Activated naive CD4-positive, alpha-beta T cell treated with anti-CD3 and anti-CD28 coated beads, Interleukin-2, amount 50 U/mL, for 72 hours (primary cell): ENCODE measurements around the gene PTPRH. TPM values are rescaled to one million over a fixed set of nuclear protein-coding genes. Genes with fewer than 3 reads are reported as not detected.
"Not testable (repeated sequence)": the region's sequence is repeated elsewhere in the genome, so short reads cannot be mapped to it uniquely, and the experiment has no call there.

ENCODE experiments used
- ATAC-seq, 2 donors: fragments of 150-1000 bp; cut with Tn5 transposase; 2 replicates each; pipeline ENCODE4 v1.10.0; 2021; ENCODE audit warnings: mild to moderate bottlenecking in 2 of 2, moderate library complexity in 2 of 2
- DNase-seq, 2 donors: peaks; one replicate each; pipeline ENCODE4 v3.0.0; 2021 to 2022; ENCODE audit warnings: low spot score in 2 of 2
- H3K27ac Mint-ChIP-seq, 2 donors: one replicate each; pipeline ENCODE4 v1.8.0; 2022; ENCODE audit warnings: mild to moderate bottlenecking in 2 of 2, mixed read lengths in 2 of 2
- H3K36me3 Mint-ChIP-seq, 2 donors: one replicate each; pipeline ENCODE4 v1.8.0; 2022; ENCODE audit warnings: mixed read lengths in 2 of 2
- H3K9me3 Mint-ChIP-seq, 2 donors: one replicate each; pipeline ENCODE4 v1.8.0; 2022; ENCODE audit warnings: mixed read lengths in 2 of 2
- total RNA-seq, 2 donors: library from RNA; stranded (reverse); gene quantifications; one replicate each; pipeline ENCODE4 v1.2.3, GENCODE V29; 2022

Gene PTPRH
- total RNA-seq, 2 donors from 2014 or later, result 0.19 TPM; not detected in 1

DNA sequence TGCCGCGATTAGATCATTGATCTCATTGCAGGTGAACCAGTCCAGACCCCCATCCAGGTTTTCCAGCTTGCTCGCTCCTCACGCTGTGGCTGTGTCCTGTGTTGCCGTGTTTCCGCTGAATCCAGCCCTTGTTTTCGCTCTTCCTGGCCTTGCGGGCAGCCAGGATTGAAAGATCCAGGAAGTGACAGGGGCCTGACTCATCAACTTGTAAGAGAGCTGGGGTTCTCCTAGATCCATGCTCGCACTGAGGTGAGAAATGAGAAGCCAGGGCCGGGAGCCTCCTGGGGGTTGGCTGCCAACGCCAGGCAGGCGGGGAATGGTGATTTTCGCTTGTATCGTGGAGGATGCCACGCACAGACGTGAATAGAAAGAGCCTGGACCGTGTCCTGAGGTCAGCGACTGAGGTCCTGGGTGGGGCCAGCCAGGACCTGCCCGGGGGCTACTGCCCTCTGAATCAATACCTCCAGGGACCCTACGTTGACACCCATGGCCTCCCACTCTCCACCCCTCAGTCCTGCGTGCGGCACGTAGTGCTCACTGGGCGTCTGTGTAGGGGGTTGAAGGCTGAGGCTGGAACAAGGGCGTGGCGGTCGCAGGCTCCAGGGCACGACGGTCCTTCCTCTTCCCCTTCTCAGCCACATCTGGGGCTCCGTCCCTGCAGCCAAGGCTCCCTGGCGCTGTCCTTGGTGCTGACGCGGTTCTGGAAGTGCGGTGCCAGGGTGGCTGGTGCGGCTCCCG is 7.3 kb upstream of the PTPRH start:
- ATAC-seq, result peak; percentile 81 to 83
- DNase-seq, result peak in 1 of 2 donors; percentile 61
- H3K27ac Mint-ChIP-seq, result peak overlapping the region; percentile 33 to 96
- H3K36me3 Mint-ChIP-seq, result peaks cover 9 to 26% of the 10 kb centered on the region in 2 donors
- peaks cover 7 to 19% of the 10 kb centered on the region in 2 donors for H3K9me3 Mint-ChIP-seq

DNA sequence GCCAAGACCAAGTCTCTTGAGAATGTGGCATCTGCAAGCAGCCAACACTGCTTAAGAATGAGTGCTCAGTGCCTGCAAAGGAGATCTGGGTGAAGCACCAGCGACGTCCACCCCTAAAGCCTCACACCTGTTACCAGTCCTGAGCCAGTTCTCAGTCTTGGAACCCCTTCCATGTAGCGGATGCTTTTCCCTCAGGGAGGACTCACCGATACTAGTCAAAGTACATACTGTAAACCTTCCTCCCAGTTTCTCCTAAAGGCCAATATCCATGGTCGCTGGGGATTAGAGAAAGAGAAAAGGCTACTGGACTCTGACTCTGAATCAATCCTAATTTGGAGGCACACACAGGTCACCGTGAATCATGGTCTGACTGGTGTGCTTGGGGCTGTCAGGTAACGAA is 4.2 kb upstream of the PTPRH start:
- H3K27ac Mint-ChIP-seq, result peak overlapping the region in 1 of 2 donors; percentile 50
- ATAC-seq (no peak), DNase-seq (no peak)
- H3K36me3 Mint-ChIP-seq, result peaks cover 0 to 18% of the 10 kb centered on the region in 2 donors
- peaks cover 4 to 16% of the 10 kb centered on the region in 2 donors for H3K9me3 Mint-ChIP-seq

DNA sequence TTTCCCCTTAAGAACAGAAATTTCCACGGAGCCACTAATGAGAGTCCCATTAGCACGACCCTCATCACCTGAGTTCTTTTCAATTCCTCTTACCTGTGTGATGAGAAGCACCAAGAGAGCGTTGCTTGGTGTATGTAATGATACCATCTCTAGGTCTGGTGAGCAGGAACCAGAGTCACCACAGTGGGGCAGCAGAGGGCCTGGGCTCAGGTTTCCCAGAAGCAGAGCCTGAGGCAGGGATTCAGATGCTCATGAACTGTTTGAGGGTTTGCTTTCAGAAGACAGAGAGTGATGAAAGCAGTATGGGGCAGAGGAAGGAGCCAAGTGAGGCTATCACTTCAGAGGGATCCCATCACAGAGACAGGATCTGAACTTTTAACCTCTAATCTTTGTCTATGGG is 3.1 kb upstream of the PTPRH start:
- no peak overlapping the region for H3K27ac Mint-ChIP-seq
- ATAC-seq (peak; percentile 30 to 79), DNase-seq (peak in 1 of 2 donors; percentile 50)
- peaks cover 4 to 16% of the 10 kb centered on the region in 2 donors for H3K9me3 Mint-ChIP-seq
- H3K36me3 Mint-ChIP-seq, result peaks cover 0 to 18% of the 10 kb centered on the region in 2 donors

DNA sequence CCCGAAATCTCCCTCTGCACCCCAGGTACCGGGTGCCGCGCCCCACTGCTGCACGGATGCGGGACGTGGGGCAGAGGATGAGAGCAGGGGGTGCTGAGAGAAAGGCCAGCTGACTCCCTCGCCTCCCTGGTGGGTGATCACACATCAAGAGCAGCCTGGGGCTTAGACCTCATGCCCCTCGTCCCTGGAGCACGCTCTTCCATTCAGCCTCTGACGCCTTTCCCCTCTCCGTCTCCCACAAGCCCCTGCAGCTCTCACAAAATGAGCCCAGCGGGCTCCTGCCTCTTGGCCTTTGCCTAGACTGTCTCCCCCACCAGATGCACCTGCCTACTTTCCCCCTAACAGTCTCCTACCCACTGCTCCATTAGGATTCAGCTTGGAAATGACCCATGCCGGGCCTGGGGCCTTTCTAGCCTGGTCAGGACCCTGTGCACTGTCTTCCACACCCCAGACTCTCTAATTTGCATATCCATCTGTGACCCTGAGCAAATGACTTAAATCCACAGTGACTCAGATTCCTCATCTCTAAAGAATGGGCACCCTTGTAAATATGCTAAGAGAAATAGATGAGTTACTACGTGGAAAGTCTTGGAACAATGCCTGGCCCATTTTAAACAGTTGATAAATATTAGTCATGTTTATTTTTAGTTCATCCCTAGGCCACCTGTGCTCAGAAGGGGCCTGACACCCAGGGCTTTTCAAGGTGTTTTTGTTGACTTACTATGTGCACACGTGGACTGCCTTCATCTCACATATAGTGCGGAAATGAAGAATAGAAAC is 582 bp upstream of the PTPRH start:
- DNase-seq (no peak), ATAC-seq (no peak)
- peaks cover 4 to 12% of the 10 kb centered on the region in 2 donors for H3K9me3 Mint-ChIP-seq
- peak overlapping the region in 1 of 2 donors; percentile 4 for H3K27ac Mint-ChIP-seq
- peaks cover 0 to 18% of the 10 kb centered on the region in 2 donors for H3K36me3 Mint-ChIP-seq

DNA sequence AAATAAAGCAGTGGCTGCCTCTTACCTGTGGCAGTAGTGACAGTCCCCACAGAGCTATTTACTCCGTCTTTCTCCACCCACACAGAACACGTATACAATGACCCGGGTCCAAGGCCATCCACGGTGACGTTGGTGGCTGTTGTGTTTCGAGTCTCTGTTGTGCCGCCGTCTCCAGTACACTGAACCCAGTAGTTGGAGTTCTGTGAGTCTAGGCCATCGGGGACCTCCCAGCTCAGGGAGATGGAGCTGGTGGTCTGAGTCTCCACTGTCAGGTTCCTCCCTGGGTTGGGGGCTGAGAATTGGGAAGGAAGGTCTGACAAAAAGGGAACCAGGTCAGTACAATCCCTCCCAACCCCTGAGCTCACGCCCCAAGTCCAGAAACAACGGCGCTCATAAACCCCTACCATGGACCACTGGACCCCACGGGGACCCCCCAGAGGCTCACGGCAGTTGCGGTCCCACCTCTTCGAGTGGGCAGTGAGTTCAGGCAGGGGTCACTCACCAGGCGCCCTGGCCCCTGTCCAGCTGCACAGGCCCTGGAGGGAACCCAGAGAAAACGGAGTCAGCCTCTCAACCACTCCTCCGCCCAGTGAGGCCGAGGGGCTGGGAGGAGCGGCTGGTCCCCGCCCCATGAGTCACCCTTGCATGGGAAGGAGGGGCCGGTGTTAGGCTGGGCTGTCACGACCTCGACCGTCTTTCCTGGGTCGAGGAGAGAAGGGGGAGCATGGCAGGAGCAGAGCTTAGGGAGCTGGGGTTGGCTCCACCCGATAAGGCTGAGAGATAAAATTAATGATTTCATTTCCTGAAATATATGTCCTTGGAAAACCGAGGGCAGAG is 2.4 kb downstream of the PTPRH start:
- Mint-ChIP-seq H3K9me3 (no peaks in the 10 kb centered on the region), H3K27ac (no peak overlapping the region), H3K36me3 (no peaks in the 10 kb centered on the region)
- DNase-seq (peak in 1 of 2 donors; percentile 46), ATAC-seq (peak; percentile 53 to 88)

DNA sequence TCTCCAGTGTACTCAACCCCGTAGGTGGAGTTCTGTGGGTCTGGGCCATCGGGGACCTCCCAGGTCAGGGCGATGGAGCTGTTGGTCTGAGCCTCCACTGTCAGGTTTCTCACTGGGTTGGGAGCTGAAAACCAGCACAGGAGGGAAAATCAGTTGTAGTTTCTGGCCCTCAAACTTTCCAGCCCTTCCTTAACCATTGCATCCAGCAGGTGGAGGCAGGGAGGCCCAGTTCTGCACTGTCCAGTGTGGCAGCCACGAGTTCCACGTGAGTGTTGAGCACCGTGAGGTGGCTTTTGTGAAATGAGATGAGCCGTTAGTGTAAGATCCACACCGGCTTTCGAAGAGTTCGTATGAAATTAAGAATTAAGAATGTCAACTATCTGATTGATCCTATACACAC is 7.1 kb downstream of the PTPRH start:
- not testable (repeated sequence) for H3K27ac Mint-ChIP-seq, ATAC-seq, DNase-seq, H3K9me3 Mint-ChIP-seq, H3K36me3 Mint-ChIP-seq

DNA sequence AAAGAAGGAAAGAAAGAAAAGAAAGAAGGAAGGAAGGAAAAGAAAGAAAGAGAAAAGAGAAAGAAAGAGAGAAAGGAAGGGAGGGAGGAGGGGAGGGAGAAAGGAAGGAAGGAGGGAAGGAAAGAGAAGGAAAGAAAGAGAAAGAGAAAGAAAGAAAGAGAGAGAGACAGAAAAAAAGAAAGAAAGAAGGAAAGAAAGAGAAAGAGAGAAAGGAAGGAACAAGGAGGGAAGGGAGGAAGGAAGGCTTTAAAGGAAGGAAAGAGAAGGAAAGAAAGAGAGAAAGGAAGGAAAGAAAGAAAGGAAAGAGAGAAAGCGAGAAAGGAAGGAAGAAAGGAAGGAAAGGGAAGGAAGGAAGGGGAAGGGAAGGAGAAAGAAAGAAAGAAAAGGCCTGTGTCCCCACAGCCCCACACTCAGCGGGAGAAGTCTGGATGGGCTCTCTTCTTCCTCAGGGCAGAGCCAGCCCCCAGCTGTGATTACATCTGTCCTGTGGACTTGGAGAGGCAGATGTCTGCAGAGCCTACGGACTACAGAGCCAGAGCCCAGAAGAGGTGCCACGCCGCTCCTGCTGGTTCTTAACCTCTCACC is 9.6 kb downstream of the PTPRH start:
- DNase-seq (no peak), ATAC-seq (no peak)
- Mint-ChIP-seq H3K36me3 (no peaks in the 10 kb centered on the region), H3K27ac (no peak overlapping the region), H3K9me3 (no peaks in the 10 kb centered on the region)

DNA sequence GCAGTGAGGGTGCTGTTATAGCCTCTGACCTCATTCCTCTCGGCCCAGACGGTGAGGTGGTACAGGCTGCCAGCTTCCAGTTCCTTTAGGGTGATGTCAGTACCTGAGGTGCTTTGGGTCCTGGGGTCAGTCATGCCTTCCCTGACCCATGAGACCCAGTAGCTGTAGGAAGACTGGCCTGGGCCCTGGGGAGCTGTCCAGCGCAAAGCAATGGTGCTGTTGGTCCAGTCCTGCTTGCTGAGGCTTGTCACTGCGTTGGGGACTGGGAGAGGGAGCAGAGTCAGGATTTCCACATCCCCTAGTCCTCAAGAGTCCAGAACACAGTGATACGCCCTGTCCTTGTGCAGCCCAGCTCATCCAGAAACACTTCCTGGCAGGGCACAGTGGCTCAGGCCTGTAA is 10.7 kb downstream of the PTPRH start:
- H3K36me3 Mint-ChIP-seq, result no peaks in the 10 kb centered on the region
- no peak for DNase-seq
- no peak for ATAC-seq
- H3K9me3 Mint-ChIP-seq, result no peaks in the 10 kb centered on the region
- H3K27ac Mint-ChIP-seq, result no peak overlapping the region

DNA sequence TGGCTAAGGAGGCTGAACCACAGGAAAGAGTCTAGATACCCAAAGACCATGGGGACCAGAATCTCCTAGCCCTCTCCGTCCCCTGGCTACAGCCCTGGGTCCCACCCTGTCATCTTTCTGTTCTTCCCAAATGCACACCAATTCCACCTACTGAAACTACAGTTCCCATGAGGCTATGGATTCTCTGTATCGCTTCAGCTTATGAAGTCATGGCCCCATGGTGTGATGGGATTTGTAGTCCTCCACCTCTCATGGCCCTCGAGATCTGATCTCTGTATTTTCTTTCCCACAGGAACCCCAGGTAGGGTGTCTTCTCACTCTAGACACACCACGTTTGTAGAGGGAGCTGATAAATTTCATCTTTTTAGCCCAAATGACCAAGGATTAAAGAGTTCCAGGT is 11.8 kb downstream of the PTPRH start:
- no peak overlapping the region for H3K27ac Mint-ChIP-seq
- DNase-seq, result no peak
- no peaks in the 10 kb centered on the region for H3K36me3 Mint-ChIP-seq
- ATAC-seq, result peak in 1 of 2 donors; percentile 63
- H3K9me3 Mint-ChIP-seq, result no peaks in the 10 kb centered on the region

DNA sequence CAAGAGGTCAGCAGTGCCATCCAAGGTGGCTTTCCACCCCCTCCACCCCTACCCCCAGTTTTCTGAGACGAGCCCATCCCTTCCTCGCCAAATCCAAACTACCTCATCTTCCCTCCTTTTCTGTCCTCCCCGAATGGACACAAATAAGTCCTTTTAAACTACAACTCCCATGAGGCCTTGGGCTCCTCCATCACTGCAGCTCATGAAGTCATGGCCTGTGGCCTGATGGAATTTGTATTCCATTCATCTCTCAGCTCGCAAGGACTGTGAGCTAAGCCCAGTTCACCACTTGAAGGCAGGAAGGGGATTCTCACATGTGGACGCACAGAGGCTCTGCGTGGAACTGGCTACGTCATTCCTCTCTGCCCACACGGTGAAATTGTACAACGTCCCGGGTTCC is 12.5 kb downstream of the PTPRH start:
- Mint-ChIP-seq H3K9me3 (no peaks in the 10 kb centered on the region), H3K27ac (no peak overlapping the region), H3K36me3 (no peaks in the 10 kb centered on the region)
- no peak for DNase-seq
- ATAC-seq, result no peak

DNA sequence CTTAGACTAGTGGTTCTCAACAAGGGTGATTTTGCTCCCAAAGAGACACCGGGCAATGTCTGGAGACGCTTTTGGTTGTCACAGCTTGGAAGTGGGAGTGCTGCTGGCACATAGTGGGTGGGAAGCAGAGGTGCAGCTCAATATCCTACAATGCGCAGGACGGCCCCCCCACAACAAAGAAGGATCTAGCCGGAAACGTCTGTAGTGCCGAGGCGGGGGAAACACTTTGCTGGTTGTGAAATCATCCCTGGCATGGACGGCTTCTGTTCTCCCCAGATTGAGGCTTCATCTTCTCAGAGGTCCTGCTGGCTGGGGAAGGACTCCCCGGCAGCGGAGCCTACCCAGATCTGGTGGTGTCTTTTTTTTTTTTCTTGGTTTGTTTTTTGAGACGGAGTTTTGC is 15.8 kb downstream of the PTPRH start:
- no peak overlapping the region for H3K27ac Mint-ChIP-seq
- DNase-seq (no peak), ATAC-seq (no peak)
- no peaks in the 10 kb centered on the region for H3K9me3 Mint-ChIP-seq
- H3K36me3 Mint-ChIP-seq, result no peaks in the 10 kb centered on the region

DNA sequence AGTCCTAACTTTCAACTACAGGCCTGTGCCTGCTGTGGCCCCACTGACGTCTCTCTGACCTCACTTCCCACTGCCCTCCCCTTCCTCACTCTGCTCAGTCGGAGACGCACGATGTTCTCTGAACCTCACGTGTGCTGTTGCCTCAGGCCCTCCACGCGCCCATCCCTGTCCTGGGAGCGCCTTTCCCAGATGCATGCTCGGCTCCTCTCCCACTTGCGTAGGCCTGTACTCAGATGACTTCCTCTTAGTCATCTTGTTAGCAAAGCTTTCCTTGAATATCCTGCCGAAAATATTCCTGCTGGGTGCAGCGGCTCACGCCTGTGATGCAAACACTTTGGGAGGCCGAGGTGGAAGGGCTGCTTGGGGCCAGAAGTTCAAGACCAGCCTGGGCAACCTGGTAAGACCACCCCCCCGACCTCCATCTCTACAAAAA is 19.9 kb downstream of the PTPRH start:
- Mint-ChIP-seq H3K9me3 (no peaks in the 10 kb centered on the region), H3K27ac (peak overlapping the region; percentile 45 to 88), H3K36me3 (no peaks in the 10 kb centered on the region)
- ATAC-seq (no peak), DNase-seq (no peak)

DNA sequence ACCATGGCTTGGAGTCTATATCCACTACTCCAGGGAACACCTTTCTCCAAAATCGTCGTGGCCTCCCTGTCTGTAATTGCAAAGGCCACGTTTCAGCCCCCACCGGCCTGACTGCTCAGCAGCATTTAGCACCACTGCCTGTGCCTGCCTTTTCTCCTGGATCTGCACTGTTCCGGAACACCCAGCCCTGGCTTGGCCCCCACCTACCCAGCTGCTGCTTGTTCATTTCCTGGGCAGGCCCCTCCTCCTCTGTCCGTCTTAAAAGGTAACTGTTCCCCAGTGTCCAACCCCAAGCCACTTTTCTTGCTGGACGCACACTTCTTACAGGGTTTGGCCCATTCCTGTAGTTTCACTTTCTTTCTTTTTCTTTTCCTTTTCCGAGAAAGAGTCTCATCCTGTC is 20.7 kb downstream of the PTPRH start:
- Mint-ChIP-seq H3K27ac (peak overlapping the region in 1 of 2 donors; percentile 45), H3K9me3 (no peaks in the 10 kb centered on the region), H3K36me3 (no peaks in the 10 kb centered on the region)
- DNase-seq (no peak), ATAC-seq (no peak)

DNA sequence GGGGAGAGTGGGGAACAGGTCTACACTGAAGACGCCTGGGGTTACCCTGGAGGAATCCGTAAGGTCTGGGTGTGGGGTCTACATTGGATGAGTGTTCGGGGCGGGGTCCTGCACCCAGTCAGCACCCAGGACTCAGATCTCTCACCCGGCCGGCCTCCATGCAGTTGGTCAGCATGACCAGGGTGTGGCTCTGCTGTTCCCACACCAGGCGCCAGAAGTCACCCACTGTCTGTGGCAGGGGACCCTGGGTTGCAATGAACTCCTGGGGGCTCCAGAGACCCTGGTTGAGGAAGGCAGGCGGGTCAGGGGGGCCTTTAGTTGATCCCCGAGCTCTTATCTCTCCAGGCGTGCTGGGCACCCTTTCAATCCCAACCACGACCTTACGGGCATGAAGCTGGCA is 23.2 kb downstream of the PTPRH start:
- no peaks in the 10 kb centered on the region for H3K36me3 Mint-ChIP-seq
- H3K27ac Mint-ChIP-seq, result no peak overlapping the region
- no peaks in the 10 kb centered on the region for H3K9me3 Mint-ChIP-seq
- DNase-seq (no peak), ATAC-seq (no peak)

DNA sequence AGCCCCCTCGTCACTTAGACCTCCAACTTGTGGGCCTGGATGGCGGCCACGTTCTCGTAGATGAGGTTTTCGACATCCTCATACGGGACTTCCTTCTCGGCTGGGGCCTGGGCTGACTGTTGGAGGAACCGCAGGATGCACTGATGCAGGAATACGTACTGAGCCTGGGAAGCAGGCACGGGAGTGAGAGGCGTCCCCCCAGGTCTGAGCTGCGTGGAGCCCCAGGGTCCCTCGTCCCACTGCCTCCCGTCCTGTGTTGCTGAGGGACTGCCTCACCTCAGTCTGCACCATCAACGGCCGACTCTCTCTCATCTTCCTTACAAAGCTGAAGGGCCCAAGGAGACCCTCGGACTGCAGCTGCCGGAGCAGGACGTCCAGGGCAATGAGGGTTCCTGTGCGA is 27.6 kb downstream of the PTPRH start:
- Mint-ChIP-seq H3K27ac (no peak overlapping the region), H3K9me3 (no peaks in the 10 kb centered on the region), H3K36me3 (no peaks in the 10 kb centered on the region)
- ATAC-seq (no peak), DNase-seq (no peak)

DNA sequence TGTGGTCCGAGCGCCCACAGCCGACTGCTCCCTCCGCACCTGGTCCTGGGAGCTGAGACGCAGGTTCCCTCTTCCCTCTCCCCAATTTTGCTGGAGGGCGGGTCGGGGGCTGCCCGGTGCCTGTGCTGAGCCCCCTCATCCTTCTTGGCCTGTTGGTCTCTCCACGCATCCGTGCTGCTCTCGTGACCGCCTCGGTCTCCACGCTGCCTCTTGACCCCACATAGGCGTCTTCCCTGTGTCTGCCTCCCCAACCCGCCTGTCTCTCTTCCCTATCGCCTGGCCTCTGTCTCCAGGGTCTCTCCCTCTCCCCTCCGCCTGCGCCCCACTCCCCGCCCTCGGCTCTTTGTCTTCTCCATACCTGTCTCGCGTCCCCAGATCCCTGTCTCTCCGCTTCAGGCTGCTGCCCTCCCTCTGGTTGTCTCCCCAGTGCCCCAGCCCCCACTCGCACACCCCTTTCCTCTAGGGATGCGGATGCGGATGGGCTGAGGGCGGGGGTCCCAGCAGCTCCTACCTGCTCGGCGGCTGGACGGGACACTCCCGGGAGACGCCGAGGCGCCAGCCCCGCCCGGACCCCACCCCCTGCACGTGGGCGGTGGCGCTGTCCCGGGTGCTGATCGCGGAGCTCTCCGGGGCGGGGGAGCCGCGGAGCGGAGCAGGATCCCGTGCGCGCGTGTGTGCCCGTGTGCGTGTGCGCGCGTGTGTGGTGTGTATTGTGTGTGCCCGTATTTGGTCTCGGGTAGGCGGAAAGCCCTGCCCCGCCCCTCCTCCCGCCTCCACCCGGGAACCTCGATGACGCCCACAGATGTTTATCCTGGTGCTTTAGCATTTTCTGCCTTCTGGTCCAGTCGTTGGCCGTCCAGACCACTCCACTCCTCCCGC is 29.5 kb downstream of the PTPRH start, which contains the start of gene SYT5:
SYT5 (minus strand) TSS at position 684 of the 879 bp plus-strand sequence. CDS start 1,248 bp downstream, outside the sequence.
- DNase-seq (peak in 1 of 2 donors; percentile 86), ATAC-seq (peak; percentile 57 to 61)
- Mint-ChIP-seq H3K36me3 (no peaks in the 10 kb centered on the region), H3K9me3 (no peaks in the 10 kb centered on the region), H3K27ac (peak within 1 kb of the TSS in 1 of 2 donors; percentile 36)
